ENCODE data around the gene LSAMP.

Gene LSAMP

GRCh38 chr3:116302087-116302747 lies 143.1 kb downstream of the LSAMP start:
- Histone ChIP-seq H3K27me3 (ENCODE audit: control insufficient read depth, insufficient read depth, low read length) (no peaks in the 10 kb centered on the region), H3K27ac (ENCODE audit: low read length) (no peak overlapping the region), H3K4me3 (ENCODE audit: low read length) (no peak overlapping the region), H3K4me1 (ENCODE audit: control insufficient read depth, insufficient read depth, low read length) (no peaks in the 10 kb centered on the region), H3K36me3 (ENCODE audit: control insufficient read depth, insufficient read depth, low read length) (no peaks in the 10 kb centered on the region), H3K9me3 (ENCODE audit: control insufficient read depth, insufficient read depth, low read length) (no peaks in the 10 kb centered on the region)
- no peak for DNase-seq (ENCODE audit: low read depth, low spot score)
- WGBS (ENCODE audit: insufficient coverage, insufficient read length) = no CpG with 5 or more reads among the region's 4 CpGs

DNA sequence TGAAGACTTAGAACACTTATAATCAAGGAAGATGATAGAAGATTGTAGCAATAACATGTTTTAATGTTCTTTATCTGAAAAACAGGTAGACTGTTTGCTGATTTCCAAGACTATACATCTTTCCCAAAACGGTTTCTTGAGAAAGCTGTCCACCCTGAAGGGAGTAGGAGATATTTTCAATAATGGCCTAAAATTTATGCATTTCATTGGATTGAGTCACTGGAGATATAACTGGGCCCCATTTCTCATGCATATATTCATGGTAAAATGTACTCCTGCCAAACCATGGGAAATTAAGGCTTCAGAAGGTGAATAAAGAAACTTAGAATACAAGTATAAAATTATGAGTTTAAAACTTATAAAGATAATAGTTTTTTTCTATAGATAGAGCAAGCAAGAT lies 143.9 kb downstream of the LSAMP start:
- no CpG with 5 or more reads among the region's 1 CpG for WGBS (ENCODE audit: insufficient coverage, insufficient read length)
- DNase-seq (ENCODE audit: low read depth, low spot score) = no peak
- Histone ChIP-seq H3K4me1 (ENCODE audit: control insufficient read depth, insufficient read depth, low read length) (no peaks in the 10 kb centered on the region), H3K27ac (ENCODE audit: low read length) (no peak overlapping the region), H3K36me3 (ENCODE audit: control insufficient read depth, insufficient read depth, low read length) (no peaks in the 10 kb centered on the region), H3K4me3 (ENCODE audit: low read length) (no peak overlapping the region), H3K9me3 (ENCODE audit: control insufficient read depth, insufficient read depth, low read length) (no peaks in the 10 kb centered on the region), H3K27me3 (ENCODE audit: control insufficient read depth, insufficient read depth, low read length) (no peaks in the 10 kb centered on the region)

DNA sequence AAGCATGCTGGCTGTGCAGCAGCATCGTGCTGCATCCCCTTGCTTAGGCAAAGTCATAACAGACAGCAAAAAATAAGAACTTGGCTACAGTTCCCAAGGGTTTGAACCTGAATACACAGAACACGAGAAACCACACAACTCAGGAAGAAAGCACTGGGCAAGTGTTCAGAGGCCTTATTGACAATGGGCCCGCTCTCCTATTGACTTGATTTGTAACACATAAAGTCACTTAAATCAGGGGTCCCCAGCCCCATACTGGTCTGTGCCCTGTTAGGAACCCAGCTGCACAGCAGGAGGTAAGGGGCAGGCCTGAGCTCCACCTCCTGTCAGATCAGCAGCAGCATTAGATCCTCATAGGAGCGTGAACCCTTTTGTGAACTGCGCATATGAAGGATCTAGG lies 145.1 kb downstream of the LSAMP start:
- H3K27ac ChIP-seq (ENCODE audit: low read length) = no peak overlapping the region
- no CpG with 5 or more reads among the region's 5 CpGs for WGBS (ENCODE audit: insufficient coverage, insufficient read length)
- H3K27me3 ChIP-seq (ENCODE audit: control insufficient read depth, insufficient read depth, low read length) = no peaks in the 10 kb centered on the region
- DNase-seq (ENCODE audit: low read depth, low spot score) = no peak
- no peaks in the 10 kb centered on the region for H3K4me1 ChIP-seq (ENCODE audit: control insufficient read depth, insufficient read depth, low read length)
- no peak overlapping the region for H3K4me3 ChIP-seq (ENCODE audit: low read length)
- H3K36me3 ChIP-seq (ENCODE audit: control insufficient read depth, insufficient read depth, low read length) = no peaks in the 10 kb centered on the region
- no peaks in the 10 kb centered on the region for H3K9me3 ChIP-seq (ENCODE audit: control insufficient read depth, insufficient read depth, low read length)

- Histone ChIP-seq H3K27ac (ENCODE audit: low read length) (no peak overlapping the region), H3K4me3 (ENCODE audit: low read length) (no peak overlapping the region)
- DNase-seq (ENCODE audit: low read depth, low spot score) = no peak
Measured at GRCh38 chr3:116299646-116300081, 145.6 kb downstream of the LSAMP start.

GRCh38 chr3:116298151-116298550 lies 147.1 kb downstream of the LSAMP start:
- H3K9me3 ChIP-seq (ENCODE audit: control insufficient read depth, insufficient read depth, low read length) = no peaks in the 10 kb centered on the region
- no peaks in the 10 kb centered on the region for H3K4me1 ChIP-seq (ENCODE audit: control insufficient read depth, insufficient read depth, low read length)
- no peak for DNase-seq (ENCODE audit: low read depth, low spot score)
- no peak overlapping the region for H3K27ac ChIP-seq (ENCODE audit: low read length)
- no peak overlapping the region for H3K4me3 ChIP-seq (ENCODE audit: low read length)
- no peaks in the 10 kb centered on the region for H3K36me3 ChIP-seq (ENCODE audit: control insufficient read depth, insufficient read depth, low read length)
- no peaks in the 10 kb centered on the region for H3K27me3 ChIP-seq (ENCODE audit: control insufficient read depth, insufficient read depth, low read length)
- WGBS (ENCODE audit: insufficient coverage, insufficient read length) = no CpG with 5 or more reads among the region's 1 CpG

More at GRCh38 chr3:116299646-116300081, 145.6 kb downstream of the LSAMP start:
- WGBS (ENCODE audit: insufficient coverage, insufficient read length) = no CpG with 5 or more reads among the region's 3 CpGs
- no peaks in the 10 kb centered on the region for H3K27me3 ChIP-seq (ENCODE audit: control insufficient read depth, insufficient read depth, low read length)
- no peaks in the 10 kb centered on the region for H3K4me1 ChIP-seq (ENCODE audit: control insufficient read depth, insufficient read depth, low read length)
- H3K9me3 ChIP-seq (ENCODE audit: control insufficient read depth, insufficient read depth, low read length) = no peaks in the 10 kb centered on the region
- no peaks in the 10 kb centered on the region for H3K36me3 ChIP-seq (ENCODE audit: control insufficient read depth, insufficient read depth, low read length)

- Histone ChIP-seq H3K9me3 (ENCODE audit: control insufficient read depth, insufficient read depth, low read length) (no peaks in the 10 kb centered on the region), H3K4me3 (ENCODE audit: low read length) (no peak overlapping the region), H3K36me3 (ENCODE audit: control insufficient read depth, insufficient read depth, low read length) (no peaks in the 10 kb centered on the region), H3K27ac (ENCODE audit: low read length) (no peak overlapping the region), H3K27me3 (ENCODE audit: control insufficient read depth, insufficient read depth, low read length) (no peaks in the 10 kb centered on the region), H3K4me1 (ENCODE audit: control insufficient read depth, insufficient read depth, low read length) (no peaks in the 10 kb centered on the region)
- DNase-seq (ENCODE audit: low read depth, low spot score) = no peak
- no CpG with 5 or more reads among the region's 4 CpGs for WGBS (ENCODE audit: insufficient coverage, insufficient read length)
Measured at GRCh38 chr3:116291141-116291540, 154.1 kb downstream of the LSAMP start.

GRCh38 chr3:116288485-116288884 lies 156.8 kb downstream of the LSAMP start:
- H3K9me3 ChIP-seq (ENCODE audit: control insufficient read depth, insufficient read depth, low read length) = no peaks in the 10 kb centered on the region
- WGBS (ENCODE audit: insufficient coverage, insufficient read length) = no CpG with 5 or more reads among the region's 4 CpGs
- DNase-seq (ENCODE audit: low read depth, low spot score) = no peak
- H3K4me3 ChIP-seq (ENCODE audit: low read length) = no peak overlapping the region
- H3K27ac ChIP-seq (ENCODE audit: low read length) = no peak overlapping the region
- H3K4me1 ChIP-seq (ENCODE audit: control insufficient read depth, insufficient read depth, low read length) = no peaks in the 10 kb centered on the region
- H3K27me3 ChIP-seq (ENCODE audit: control insufficient read depth, insufficient read depth, low read length) = no peaks in the 10 kb centered on the region
- no peaks in the 10 kb centered on the region for H3K36me3 ChIP-seq (ENCODE audit: control insufficient read depth, insufficient read depth, low read length)

DNA sequence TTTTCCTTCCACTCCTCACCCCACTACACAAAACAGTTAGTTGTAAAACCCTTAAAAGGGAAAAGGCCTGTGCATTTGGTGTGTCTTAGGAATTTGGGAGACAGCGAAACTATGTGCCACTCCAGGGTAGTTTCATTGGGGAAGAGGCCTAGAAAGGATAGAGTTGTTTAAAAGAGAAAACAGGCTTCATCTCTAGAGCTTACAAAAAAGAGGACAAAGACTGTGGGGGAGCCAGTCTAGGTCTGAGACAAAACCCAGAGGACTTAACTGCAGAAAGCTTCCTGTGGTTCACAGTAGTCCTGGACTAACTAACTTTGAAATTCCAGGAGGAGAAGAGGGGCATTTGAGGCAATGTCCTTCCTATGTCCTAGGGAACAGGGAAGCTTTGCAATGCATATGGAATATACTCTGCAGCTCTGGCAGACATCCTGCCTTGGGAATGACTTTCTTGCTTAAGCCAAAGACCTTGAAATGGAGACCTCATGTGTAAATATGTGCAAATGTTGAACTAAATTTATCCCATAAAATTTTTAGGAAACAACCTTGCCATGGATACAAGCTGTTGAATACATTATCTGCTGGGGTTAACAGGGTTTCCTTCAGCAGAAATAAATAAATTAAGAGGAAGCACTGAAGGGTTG lies 159.4 kb downstream of the LSAMP start:
- H3K27me3 ChIP-seq (ENCODE audit: control insufficient read depth, insufficient read depth, low read length) = no peaks in the 10 kb centered on the region
- H3K27ac ChIP-seq (ENCODE audit: low read length) = no peak overlapping the region
- no peak for DNase-seq (ENCODE audit: low read depth, low spot score)
- no peaks in the 10 kb centered on the region for H3K36me3 ChIP-seq (ENCODE audit: control insufficient read depth, insufficient read depth, low read length)
- no peaks in the 10 kb centered on the region for H3K4me1 ChIP-seq (ENCODE audit: control insufficient read depth, insufficient read depth, low read length)
- no peak overlapping the region for H3K4me3 ChIP-seq (ENCODE audit: low read length)
- H3K9me3 ChIP-seq (ENCODE audit: control insufficient read depth, insufficient read depth, low read length) = no peaks in the 10 kb centered on the region
- no CpG with 5 or more reads among the region's 1 CpG for WGBS (ENCODE audit: insufficient coverage, insufficient read length)

- no peak overlapping the region for H3K4me3 ChIP-seq (ENCODE audit: low read length)
- no peak for DNase-seq (ENCODE audit: low read depth, low spot score)
- H3K9me3 ChIP-seq (ENCODE audit: control insufficient read depth, insufficient read depth, low read length) = no peaks in the 10 kb centered on the region
- H3K36me3 ChIP-seq (ENCODE audit: control insufficient read depth, insufficient read depth, low read length) = no peaks in the 10 kb centered on the region
- H3K4me1 ChIP-seq (ENCODE audit: control insufficient read depth, insufficient read depth, low read length) = peaks cover 1% of the 10 kb centered on the region; the same call in 1 of the 2 replicates
- no CpG with 5 or more reads among the region's 4 CpGs for WGBS (ENCODE audit: insufficient coverage, insufficient read length)
- H3K27me3 ChIP-seq (ENCODE audit: control insufficient read depth, insufficient read depth, low read length) = no peaks in the 10 kb centered on the region
- no peak overlapping the region for H3K27ac ChIP-seq (ENCODE audit: low read length)
Measured at GRCh38 chr3:116281313-116282143, 163.8 kb downstream of the LSAMP start.

- WGBS (ENCODE audit: insufficient coverage, insufficient read length) = 100% methylated on average over 1 of the region's 5 CpGs
- Histone ChIP-seq H3K36me3 (ENCODE audit: control insufficient read depth, insufficient read depth, low read length) (no peaks in the 10 kb centered on the region), H3K27me3 (ENCODE audit: control insufficient read depth, insufficient read depth, low read length) (no peaks in the 10 kb centered on the region), H3K9me3 (ENCODE audit: control insufficient read depth, insufficient read depth, low read length) (no peaks in the 10 kb centered on the region), H3K27ac (ENCODE audit: low read length) (no peak overlapping the region), H3K4me3 (ENCODE audit: low read length) (no peak overlapping the region), H3K4me1 (ENCODE audit: control insufficient read depth, insufficient read depth, low read length) (peaks cover 1% of the 10 kb centered on the region; the same call in 1 of the 2 replicates)
- no peak for DNase-seq (ENCODE audit: low read depth, low spot score)
Measured at GRCh38 chr3:116280130-116280740, 165.1 kb downstream of the LSAMP start.

Data from iPS DF 6.9 (cell line).